MM.1S (cell line): ENCODE measurements around the gene IFI27L2.

Experiments
- EZH2 ChIP-seq: fragments of 300-600 bp; sonication (generic); optimal IDR thresholded peaks from 2 replicates; pipeline ENCODE3; 2017; ENCODE audit warnings: low read depth, mild to moderate bottlenecking, antibody characterized with exemption, low read length, mixed read lengths
- TF ChIP-seq, protein P1 (sequence below): fragments of 300-600 bp; sonication (generic); IDR thresholded peaks from 2 replicates; pipeline ENCODE4 v1.5.1; 2016; ENCODE audit warnings: antibody characterized with exemption, low read length, mixed read lengths

DNA sequence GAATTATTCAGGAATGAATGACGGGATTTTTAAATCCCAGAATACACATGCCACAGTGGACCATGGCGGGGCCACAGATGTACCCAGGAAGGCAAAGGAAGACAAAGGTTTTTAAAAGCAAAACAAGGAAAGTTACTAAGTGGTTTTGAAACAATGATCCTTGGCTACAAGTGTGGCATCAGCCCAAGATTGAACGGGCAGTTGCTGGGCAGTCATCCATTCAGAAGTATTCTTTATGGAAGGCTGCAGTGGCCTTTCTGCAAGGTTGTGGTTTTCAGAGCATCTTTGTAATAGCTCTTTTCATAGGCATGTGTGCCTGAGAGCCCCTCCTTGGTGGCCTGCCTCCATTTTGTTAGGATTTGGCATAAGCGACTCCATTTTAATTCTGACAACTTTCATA is 32.3 kb downstream of the IFI27L2 start:
- TF ChIP-seq, protein P1, sequence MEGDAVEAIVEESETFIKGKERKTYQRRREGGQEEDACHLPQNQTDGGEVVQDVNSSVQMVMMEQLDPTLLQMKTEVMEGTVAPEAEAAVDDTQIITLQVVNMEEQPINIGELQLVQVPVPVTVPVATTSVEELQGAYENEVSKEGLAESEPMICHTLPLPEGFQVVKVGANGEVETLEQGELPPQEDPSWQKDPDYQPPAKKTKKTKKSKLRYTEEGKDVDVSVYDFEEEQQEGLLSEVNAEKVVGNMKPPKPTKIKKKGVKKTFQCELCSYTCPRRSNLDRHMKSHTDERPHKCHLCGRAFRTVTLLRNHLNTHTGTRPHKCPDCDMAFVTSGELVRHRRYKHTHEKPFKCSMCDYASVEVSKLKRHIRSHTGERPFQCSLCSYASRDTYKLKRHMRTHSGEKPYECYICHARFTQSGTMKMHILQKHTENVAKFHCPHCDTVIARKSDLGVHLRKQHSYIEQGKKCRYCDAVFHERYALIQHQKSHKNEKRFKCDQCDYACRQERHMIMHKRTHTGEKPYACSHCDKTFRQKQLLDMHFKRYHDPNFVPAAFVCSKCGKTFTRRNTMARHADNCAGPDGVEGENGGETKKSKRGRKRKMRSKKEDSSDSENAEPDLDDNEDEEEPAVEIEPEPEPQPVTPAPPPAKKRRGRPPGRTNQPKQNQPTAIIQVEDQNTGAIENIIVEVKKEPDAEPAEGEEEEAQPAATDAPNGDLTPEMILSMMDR, result no peak
- no peak for TF ChIP-seq EZH2
